HuH-7 (cell line): ENCODE results near the gene PKD2.

Source experiments
- DNase-seq: peaks from one replicate; pipeline ENCODE4 v3.0.0; 2011; ENCODE audit warnings: low spot score

The PKD2 gene

DNA sequence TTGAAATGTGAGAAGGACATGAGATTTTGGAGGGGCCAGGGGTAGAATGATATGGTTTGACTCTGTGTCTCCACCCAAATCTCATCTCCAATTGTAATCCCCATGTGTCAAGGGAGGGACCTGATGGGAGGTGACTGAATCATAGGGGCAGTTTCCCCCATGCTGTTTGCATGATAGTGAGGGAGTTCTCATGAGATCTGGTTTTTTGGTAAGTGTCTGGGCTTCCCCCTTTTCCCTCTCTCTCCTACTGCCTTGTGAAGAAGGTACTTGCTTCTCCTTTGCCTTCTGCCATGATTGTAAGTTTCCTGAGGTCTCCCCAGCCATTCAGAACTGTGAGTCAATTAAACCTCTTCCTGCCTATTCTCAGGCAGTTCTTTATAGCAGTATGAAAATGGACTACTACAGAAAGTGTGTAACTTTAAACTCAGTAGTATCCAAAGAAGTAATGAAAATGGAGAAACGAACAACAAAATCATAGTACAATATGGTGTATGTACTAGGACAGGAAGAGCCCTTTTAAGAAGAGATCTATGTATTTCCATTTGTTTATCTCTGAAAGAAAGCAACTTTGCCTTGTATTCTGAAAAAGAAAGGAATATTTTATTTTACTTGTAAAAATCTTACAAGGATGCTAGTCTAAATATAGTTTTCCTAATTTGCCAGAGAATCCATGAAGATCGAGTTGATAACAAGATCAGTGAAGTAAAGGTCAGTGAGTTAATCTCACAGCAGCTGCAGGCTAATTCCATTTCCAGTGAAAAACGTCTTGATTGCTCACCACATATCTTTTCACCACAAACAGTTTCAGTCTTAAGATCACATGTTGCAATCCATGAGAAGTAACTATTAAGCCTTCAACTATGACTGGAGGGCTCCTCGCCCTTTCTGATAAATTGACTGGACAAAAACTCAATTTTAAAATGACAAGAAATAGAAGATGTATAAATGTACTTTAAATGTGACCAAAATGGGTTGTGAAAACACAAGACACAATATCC lies 20.5 kb downstream of the PKD2 start:
- DNase-seq = no peak

- no peak for DNase-seq
Observed at GRCh38 chr4:88028946-88029345, 21.5 kb downstream of the PKD2 start.

DNA sequence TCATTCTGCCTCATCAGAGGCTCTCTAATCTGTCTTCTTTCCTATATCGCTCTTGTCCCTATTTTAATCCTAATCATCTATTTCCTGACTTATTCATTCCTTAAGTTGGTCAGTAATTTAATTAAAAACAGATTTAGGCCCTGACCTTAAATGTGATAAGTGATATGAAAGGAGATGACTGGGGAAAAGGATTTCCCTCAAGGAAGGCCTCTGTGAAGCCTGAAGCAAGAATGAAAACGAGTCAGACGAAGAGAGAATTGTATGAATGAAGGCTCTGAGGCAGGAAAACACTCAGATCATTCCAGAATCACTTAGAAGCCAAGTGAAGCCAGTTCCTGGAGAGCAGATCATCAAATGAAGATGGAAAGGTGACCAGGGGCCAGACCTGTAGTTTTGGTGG lies 22.1 kb downstream of the PKD2 start:
- DNase-seq = no peak

DNA sequence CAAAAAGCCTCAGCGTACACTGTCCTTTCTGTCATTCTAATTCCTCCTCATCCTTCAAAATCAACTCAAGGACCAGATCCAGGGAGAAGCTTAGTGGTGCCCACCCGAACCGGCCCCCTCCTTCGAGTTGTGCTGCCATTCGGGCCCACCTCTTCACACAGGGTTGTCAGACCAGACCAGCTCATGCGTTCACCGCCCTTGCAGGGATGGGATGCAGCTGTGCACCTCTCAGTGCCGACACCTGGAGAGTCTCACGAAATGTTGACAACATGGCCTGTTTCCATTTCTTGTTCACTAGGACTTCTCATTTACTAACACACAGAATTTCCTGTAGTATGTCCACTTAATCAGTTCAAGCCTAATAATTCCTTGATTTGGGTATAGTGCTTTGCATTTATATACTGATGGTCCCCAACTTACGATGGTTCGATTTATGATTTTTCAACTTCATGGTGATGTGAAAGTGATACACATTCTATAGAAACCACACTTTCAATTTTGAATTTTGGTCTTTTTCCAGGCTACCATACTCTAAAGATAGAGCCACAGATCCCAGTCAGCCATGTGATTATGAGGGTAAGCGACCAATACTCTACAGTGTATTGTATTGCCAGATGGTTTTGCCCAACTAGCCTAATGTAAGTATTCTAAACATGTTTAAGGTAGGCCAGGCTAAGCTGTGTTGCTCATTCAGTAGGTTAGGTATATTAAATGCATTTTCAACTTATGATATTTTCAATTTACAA lies 23.3 kb downstream of the PKD2 start:
- no peak for DNase-seq

DNA sequence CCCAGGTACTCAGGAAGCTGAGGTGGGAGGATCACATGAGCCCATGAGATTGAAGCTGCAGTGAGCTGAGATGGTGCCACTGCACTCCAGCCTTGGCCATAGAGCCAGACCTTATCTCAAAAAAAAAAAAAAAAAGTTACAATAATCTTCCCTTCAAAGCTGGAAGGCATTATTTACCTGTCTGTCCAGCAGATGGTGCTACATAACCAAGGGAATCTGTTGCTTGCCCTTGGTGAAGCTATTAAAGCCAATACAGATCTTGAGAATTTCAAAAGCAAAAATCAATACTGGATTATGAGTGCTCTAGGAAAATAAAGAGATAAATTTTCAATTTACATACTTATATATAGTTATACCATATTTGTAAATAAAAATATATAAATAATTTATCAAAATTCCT lies 25.9 kb downstream of the PKD2 start:
- DNase-seq = peak; percentile 20

DNA sequence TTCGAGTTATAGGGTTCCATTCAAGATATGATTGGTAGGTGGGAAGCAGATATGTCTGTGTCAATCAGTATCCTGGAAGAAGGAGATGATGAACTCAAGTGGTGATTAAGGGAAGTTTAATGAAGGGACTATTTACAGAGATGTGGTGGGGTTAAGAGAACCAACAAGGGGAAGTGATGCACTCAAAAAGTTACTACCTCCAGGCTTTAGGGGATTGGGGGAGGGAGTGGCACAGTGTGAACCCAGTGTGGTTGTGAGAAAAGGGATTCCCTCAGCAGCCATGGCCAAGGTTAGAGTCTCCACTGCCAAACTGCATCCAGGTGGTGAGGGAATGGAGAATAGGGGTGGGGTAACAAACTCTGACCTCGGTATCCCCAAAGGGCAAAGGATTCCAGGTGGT lies 27.9 kb downstream of the PKD2 start:
- DNase-seq = no peak

- no peak for DNase-seq
Observed at GRCh38 chr4:88037447-88037846, 30.0 kb downstream of the PKD2 start.

DNA sequence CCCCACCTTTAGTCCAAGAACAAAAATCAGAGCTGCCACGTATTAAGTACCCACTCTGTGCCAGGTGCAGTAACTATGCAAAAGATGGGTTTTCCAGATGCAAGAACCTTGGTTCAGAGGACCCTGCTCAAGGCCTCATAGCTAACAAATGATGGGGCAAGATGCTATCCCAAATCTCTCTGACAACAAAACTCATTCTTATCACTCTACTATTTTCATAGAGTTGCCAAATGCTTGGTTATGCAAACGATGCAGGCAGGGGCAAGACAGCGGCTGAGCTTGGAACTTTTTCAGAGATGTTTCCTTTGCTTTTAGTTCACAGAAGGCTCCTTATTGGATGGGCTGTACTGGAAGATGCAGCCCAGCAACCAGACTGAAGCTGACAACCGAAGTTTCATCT lies 30.5 kb downstream of the PKD2 start:
- DNase-seq = no peak

- no peak for DNase-seq
Observed at GRCh38 chr4:88040707-88041106, 33.3 kb downstream of the PKD2 start.

- DNase-seq = peak; percentile 6
Observed at GRCh38 chr4:88041626-88042025, 34.2 kb downstream of the PKD2 start.

- DNase-seq = no peak
Observed at GRCh38 chr4:88043001-88043400, 35.6 kb downstream of the PKD2 start.

DNA sequence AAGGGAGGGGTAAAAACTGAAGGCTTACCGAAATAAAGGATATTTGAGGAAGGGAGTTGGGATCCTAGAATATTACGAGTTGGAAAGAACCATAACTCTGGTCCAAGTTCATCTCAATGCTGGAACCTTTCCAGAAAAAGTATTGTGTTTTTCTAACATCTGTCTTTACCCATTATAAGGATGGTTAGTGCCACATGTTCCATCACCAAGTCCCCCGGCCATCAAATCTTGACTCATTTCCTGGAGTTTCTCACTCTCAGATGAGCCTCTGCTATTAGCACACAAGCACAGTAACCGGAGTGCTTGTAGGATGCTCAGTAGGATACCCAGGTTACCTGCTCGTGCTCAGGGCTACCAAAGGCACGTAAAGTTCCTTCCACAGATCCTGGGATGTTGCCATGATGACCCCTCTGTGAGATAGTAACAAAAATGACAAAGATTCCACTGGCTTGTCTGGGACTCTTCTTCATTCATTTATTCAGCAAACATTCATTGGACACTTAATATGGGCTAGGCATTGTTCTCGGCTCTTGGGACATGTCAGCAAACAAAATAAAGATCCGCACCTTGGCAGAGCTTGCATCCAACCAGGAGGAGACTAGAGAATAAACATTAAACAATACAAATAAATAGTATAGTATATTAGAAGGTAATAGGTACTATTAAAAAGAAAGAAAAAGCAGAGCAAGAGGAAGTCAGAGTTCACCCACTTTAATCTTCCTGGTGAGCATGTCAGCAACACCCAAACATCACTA lies 36.3 kb downstream of the PKD2 start:
- no peak for DNase-seq

- no peak for DNase-seq
Observed at GRCh38 chr4:88045021-88045420, 37.6 kb downstream of the PKD2 start.

DNA sequence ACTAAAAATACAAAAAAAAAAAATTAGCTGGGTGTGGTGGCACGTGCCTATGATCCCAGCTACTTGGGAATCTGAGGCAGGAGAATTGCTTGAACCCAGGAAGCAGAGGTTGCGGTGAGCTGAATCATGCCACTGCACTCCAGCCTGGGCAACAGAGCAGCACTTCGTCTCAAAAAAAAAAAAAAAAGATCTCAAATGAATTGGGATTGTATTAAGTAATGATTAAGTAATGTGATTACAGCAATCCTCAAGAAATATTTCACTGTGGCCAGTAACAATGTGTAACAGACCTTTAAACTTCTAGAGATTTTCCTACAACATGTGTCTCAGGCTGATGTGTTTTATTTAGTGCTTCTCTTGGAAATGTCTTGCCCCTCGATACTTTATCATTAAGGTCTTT lies 46.8 kb downstream of the PKD2 start:
- DNase-seq = no peak

- peak; percentile 38 for DNase-seq
Observed at GRCh38 chr4:88054901-88055300, 47.5 kb downstream of the PKD2 start.

GRCh38 chr4:88058295-88058694 lies 50.9 kb downstream of the PKD2 start:
- DNase-seq = no peak

DNA sequence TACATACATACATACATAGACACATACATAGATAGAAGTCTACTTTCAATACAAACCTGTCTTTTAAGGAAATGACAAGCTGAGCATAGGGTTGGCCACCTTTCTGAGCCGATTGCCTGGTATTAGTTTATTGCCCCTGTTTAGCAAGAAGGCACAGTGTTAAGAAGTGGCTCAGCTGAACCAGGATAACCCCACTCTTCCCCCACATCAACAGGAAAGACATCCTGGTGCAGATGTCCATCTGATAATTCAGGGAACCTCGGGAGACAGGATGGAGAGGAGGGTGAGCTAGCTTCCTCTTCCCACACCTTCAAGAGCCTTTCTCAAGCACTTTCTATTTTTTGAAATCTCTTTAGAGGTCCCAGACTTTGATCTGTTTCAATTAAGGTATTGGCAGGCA lies 52.3 kb downstream of the PKD2 start:
- no peak for DNase-seq

DNA sequence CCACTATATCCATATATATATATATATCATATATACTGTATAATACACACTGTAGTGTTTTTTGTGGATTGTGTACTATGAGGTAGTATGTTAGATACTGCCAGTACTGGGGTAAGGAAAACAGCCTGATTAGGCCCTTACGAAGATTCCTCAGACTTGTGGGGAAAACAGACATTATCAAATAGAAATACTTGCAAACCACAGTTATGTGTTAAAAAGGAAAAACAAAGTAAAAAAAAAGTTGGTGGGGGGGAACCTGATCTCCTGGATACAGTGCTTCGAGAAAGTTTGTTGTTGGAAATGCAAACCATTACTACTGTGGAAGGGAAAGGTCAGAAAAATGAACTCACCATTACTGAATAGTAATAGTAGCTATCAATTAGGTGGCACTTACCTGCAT lies 53.0 kb downstream of the PKD2 start:
- DNase-seq = no peak

GRCh38 chr4:88062311-88062710 lies 54.9 kb downstream of the PKD2 start:
- DNase-seq = no peak

DNA sequence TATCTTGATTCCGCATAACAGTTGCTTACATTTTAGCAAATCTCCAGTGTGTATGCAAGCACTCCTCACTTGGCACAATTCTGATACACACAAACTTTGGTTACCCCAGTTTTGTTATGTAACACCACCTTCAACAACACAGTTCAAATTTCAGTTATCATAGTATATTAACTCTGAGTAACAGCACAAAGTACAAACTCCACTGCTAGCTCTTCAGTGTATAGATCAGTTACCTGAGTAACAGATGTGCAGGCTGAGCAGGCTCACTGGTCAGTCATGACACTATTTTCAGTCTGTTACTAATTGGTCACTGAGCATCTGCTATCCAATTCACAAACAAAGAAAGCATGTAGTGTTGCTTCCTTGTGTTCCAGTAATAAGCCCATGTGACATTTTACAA lies 55.4 kb downstream of the PKD2 start:
- DNase-seq = peak; percentile 17

GRCh38 chr4:88063634-88064296 lies 56.3 kb downstream of the PKD2 start:
- DNase-seq = no peak

GRCh38 chr4:88064410-88064809 lies 57.0 kb downstream of the PKD2 start:
- no peak for DNase-seq
